CD4-positive, alpha-beta T cell treated with Interleukin-10 for 1 hour (primary cell): Measurements from ENCODE around the gene CLIC3.

ENCODE experiments used
- DNase-seq: peaks from one replicate; pipeline ENCODE4 v3.0.0-alpha.2; 2020

Gene CLIC3

DNA sequence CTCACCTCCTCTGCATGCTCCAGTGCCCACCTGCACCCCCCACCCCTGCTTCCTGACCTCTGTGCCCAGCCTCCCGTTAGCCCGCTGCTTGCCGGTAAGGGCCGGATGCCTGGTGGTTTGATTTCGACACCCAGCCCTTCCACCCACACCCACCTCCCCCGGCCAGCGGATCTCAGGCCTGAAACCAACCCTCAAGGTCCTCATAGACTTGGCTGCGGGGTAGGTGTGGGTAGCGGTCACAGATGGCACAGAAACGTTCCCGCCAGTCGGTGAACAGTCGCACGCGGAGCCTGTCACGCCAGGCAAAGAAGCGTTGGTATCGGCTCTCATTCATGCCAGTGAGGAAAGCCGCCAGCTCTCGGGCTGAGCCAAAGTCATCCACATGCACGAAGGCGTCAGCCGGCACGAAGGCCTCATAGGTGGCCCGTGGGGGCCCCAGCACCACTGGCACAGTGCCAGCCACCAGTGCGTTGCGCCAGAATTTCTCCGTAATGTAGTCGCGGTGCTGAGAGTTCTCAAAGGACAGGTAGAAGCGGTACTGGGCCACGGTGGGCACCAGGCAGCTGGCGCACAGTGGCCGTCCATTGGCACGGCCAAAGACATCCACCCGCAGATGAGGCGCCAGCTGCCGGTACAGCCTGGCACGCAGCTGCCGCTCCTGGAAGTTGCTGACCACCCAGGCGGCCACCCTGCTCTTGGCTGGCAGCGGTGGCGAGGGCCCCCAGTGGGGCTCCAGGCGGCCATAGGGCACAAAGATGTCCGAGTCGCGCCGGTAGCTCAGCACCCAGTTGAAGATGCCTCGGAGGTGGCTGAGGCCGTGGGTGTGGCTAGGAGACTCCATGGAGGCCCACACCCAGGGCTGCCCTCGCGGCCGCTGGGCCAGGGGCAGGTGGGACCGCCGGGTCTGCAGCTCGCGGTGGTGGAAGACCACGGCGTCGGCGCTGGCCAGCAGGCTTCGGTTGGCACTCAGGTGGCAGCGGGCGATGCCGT is 34.5 kb upstream of the CLIC3 start:
- DNase-seq: peak; percentile 54

GRCh38 chr9:137030006-137030405 is 33.6 kb upstream of the CLIC3 start:
- no peak for DNase-seq

DNA sequence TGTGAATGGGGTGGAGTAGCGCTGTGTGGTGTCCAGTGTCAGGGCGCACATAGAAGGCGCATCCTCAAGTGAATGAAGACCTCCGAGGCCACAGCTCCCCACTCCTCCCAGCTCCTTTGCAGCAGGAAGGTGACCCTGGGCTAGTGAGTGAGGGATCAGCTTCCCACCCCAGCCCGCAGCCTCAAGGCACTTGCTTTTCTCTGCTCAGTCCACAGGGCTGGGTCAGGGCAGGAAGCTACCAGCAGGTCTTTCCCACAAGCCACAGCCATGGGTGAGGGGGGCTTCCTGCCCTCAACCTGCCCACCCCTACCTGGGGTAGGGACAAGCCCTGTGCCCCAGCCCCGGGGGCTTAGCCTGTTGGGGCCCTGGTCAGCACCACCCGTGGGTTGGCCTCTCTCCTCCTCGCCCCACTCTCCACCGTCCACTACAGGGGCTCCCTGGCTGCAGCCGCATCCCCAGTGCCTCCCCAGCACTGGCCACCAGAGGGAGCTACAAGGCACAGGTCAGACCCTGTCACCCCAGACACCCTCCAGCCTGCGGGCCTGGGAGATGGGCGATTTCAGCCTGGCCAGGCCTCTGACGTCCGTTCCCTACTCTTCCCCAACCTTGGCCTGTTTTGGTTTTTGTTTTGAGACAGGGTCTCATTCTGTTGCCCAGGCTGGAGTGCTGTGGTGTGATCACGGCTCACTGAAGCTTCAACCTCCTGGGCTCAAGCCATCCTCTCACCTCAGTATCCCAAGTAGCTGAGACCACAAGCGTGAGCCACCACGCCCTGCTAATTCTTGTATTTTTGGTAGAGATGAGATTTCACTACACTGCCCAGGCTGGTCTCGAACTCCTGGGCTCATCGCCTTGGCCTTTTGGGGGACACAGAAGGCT is 32.9 kb upstream of the CLIC3 start:
- DNase-seq: peak; percentile 72

DNA sequence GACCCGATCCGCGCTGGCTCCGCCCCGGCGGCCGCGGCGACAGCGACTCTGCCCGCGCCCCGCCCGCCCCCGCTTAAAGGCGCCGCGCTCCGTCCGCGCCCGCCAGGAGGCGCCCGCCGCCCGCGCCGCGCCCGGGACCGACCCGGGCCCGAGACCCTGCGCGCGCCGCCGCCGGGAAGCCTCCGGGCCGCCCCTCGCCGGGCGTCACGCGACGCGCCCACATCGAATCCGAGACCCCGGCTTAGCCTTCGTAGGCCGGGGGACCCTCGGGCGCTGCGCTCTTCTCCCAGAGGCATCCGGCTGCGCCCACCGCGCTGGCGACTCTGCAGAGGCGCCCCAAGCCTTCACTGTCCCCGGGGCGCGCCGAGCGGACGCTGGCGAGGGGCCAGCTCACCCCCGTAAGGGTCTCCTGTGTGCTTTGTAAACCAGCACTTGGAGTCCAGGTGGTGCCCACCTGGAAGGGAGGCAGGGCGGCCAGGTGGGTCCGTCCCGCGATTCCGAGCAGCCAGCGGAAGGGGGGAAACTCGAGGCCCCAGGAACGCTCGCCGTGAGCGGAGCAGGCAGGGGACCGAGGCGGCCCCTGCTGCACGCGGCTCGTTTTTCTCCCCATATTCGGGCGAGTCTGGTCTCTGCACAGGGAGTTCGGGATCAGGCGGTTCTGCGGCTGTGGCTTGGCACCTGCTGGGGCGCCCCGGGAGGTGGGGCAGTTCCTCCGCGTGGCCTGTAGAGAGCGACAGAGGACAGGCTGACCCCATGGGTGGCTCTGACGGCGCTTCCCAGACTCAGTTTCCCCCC is 32.1 kb upstream of the CLIC3 start:
- peak; percentile 78 for DNase-seq

DNA sequence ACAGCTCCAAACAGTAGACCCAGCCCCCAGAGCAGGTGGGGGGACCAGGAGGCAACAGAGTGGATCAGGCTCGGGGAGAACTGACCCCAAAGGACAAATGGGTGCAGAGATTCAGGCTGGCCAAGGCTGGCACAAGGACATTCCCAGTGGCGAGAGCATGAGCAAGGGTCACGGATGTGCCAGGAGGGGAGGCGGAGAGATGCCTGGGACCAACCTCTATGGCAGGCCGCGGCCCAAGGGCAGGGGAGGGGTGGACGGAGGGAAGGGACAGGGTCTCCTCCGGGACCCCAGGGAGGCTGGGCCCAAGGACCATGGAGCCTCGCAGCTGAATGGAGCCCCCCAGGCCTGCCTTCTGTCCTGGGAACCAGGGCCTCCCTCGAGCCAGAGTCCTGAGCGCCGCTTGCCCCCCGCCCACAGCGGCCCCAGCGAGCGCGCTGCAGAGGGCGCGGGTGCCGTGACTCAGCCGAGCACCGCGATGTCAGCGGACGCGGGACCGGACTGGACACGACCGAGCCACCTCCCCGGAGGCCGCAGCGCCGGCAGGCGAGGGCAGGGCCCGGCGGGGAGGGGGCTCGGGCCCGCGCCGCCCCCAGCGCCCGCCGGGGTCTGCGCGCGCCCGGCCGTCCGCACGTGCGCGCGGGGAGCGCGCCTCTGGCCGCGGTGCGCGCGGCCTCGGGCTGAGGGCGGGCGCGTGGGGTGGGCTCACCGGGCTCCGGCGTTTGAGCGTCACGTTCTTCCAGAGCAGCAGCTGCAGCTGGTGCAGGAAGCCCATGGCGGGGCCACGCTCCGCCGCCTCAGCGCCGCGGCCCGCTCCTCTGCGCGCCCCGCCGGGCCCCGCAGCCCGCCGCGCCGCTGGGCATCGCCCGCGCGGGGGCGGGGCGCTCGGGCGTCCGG is 31.2 kb upstream of the CLIC3 start, which contains the start of gene ABCA2:
Gene ABCA2, minus strand, starts transcription at position 869 of the 894 bp plus-strand sequence. Its CDS starts 97 bp downstream, at position 772.
- no peak for DNase-seq

GRCh38 chr9:137026828-137027227 is 30.5 kb upstream of the CLIC3 start:
- no peak for DNase-seq

DNA sequence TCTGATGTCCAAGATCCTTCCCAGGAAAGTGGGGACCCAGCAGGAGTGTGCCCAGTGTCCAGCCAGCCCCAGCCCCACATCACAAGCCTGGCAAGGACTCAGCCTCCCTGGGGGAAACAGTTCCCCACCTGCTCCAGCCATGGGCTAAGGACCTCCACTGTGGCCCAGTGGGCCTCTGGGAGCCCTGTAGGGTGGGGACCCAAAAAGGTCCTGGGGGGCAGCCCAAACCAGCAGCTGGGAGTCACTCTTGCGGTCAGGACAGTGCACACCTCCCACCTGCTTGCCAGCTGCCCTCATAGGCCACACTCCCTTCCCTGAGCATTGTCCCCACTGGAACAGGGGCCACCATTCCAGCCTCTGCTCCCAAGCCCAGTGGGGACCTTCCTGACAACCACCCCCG is 30.0 kb upstream of the CLIC3 start:
- DNase-seq: no peak

- DNase-seq: no peak
Measured at GRCh38 chr9:137025517-137025966, 29.2 kb upstream of the CLIC3 start.

GRCh38 chr9:137023583-137023991 is 27.2 kb upstream of the CLIC3 start:
- DNase-seq: no peak

DNA sequence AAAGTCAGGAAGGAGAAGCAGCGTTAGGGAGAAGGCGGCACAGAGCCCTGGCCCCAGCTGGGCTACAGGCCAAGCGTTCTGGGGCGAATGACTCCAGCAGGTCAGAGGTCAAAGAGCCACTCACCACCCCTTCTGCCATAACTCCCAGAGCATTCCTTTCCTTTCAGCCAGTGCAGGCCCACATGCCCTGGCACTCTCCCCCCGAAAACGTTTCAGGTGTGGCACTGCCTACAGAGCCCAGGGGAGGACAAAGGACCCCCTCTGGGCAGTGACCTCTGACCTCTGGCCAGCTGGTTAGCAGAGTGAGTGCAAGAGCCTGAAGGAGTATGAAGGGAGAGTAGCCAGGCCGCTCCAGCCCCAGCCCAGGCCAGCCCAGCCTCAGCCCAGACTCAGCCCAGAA is 26.8 kb upstream of the CLIC3 start:
- no peak for DNase-seq

DNA sequence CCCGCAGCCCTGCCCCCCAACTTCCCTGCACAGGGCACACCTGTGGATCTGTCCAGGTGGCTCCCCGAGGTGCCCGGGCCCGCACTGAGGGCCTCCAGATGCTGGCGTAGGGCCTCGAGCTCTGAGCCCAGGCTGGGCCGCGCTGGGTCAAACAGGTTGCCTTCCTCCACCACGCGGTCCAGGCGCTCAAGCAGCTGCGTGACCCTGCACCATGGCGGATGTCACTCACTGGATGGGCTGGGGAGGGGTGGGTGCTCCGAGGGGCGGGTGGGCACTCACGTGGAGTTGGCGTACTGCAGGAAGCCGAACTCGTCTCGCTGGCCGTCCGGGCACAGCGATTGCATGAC is 26.3 kb upstream of the CLIC3 start:
- no peak for DNase-seq

DNA sequence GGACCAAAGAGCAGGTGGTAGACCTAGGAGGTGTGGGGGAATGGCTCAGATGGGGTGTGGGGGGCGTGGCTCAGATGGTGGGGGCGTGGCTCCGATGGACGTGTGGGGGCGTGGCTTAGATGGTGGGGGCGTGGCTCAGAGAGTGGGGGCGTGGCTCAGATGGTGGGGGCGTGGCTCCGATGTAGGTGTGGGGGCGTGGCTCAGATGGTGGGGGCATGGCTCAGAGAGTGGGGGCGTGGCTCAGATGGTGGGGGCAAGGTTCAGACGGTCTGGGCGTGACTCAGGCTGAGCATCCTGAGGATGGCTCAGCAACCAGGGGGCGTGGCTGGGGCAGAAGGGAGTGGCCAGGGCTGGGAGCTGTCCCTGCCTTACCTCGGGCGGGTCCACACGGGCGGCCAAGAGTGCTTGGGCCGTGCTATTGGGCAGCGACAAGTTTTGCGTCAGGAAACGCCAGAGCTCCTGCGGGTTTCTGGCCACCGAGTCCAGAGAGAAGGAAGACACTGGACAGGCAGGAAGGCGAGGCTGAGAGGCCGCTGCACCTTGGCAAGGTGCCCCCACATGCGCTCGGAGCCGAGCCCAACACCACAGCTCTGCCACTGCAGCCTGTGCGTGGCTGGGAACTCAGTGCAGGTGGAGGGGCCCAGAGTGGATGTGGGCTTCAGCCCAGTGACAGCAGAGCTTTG is 25.8 kb upstream of the CLIC3 start:
- DNase-seq: peak; percentile 78

- no peak for DNase-seq
Measured at GRCh38 chr9:137021568-137021978, 25.2 kb upstream of the CLIC3 start.

DNA sequence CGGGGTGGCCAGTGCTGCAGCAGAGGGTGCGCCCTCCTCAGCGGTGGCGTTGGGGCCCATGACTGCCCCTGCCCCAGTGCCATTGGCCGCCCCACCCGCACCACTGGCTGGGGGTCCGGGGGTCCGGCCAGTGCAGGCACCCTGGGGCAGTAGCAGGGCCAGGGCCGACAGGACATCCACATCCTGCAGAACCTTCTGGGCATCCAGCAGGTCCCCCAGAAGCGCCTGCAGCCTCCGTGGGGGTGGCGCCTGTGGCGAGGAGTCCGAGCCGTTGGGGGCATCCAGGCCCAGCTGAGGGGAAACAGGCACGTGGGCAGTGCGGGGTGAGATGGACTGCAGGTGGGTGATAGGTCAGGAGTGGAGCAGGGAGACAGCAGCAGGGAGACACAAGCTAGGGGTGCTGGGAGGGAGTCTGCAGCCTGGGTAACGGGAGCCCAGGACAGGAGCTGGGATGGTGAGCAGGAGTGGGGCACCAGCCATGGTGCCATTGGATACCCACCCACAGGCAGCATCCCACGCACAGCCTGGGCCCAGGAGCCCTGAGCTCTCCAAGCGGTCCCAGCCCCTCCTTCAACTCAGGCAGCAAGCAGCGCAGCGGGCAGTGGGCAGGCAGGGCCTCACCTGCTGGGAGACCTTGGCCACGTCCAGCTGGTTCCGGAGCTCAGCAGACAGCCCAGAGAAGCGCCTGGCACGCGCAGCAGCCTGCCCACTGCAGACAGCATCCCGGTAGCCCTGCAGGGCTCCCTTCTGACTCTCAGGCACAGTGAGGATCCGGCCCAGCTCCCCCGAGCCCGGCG is 24.6 kb upstream of the CLIC3 start:
- DNase-seq: no peak

GRCh38 chr9:137019891-137020683 is 23.7 kb upstream of the CLIC3 start:
- no peak for DNase-seq

DNA sequence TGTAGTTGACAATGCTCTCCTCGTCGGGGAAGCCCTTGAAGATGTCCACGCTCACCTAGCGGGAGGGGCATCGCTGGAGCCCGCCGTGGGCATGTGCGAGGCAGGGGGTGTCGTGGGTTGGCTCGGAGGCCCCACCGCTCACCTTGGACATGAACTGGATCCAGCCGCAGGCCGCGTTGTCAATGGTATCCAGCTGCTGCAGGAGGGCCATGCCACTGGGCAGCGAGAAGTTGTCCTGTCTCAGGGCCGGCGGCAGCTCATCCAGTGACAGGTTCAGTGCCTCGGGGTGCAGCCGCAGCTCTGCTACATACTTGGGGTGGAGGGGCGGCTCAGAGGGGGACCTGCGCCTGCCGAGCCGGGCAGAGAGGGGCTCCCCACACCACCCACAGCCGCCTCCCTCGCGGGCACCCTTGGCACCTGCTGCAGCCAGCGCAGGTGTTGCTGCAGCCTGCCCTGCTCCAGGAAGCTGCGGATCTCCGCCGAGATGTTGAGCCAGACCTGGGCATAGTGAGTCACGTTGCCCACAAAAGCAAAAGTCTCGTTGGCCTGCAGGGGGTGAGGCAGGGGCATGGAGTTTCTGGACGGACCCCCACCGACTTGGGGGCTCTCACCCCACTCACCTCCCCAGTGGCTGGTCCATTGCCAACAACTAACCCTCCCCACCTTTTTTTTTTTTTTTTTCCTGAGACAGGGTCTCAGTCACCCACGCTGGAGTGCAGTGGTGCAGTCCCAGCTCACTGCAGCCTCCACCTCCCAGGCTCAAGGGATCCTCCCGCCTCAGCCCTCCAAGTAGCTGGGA is 22.6 kb upstream of the CLIC3 start:
- no peak for DNase-seq

GRCh38 chr9:137017791-137018497 is 21.6 kb upstream of the CLIC3 start:
- no peak for DNase-seq

GRCh38 chr9:137017071-137017470 is 20.7 kb upstream of the CLIC3 start:
- no peak for DNase-seq
